GM23338 (cell line): ENCODE results near the gene ROS1. TPM values are rescaled to one million over a fixed set of nuclear protein-coding genes. Genes with fewer than 3 reads are reported as not detected.
A peak's percentile ranks its signal among the peaks of the same experiment; 100 is the strongest.

Source experiments
- ATAC-seq: fragments of 200-7000 bp; cut with Tn5 transposase; 3 replicates; pipeline ENCODE4 v1.9.1; 2020
- DNase-seq: peaks from one replicate; pipeline ENCODE4 v3.0.0-alpha.2; 2015; ENCODE audit warnings: low spot score
- H2AFZ ChIP-seq: fragments of 200-600 bp; sonication (generic); 2 replicates; pipeline ENCODE4 v1.8.0; 2016; ENCODE audit warnings: antibody characterized with exemption, mild to moderate bottlenecking, moderate library complexity
- H3F3A ChIP-seq: fragments of 200-600 bp; sonication (generic); replicated peaks from 2 replicates; pipeline ENCODE4 v1.8.0; 2017; ENCODE audit warnings: antibody characterized with exemption, mixed run types, low read depth
- H3K27ac ChIP-seq: fragments of 200-600 bp; sonication (generic); 2 replicates; pipeline ENCODE4 v1.6.1; 2016; ENCODE audit warnings: low read depth
- H3K27me3 ChIP-seq: fragments of 200-600 bp; sonication (generic); 2 replicates; pipeline ENCODE4 v1.8.0; 2016; ENCODE audit warnings: mild to moderate bottlenecking, mixed run types, moderate library complexity; ENCODE audit not compliant: insufficient read depth
- H3K36me3 ChIP-seq: fragments of 200-600 bp; sonication (generic); 2 replicates; pipeline ENCODE4 v1.8.0; 2016; ENCODE audit warnings: mild to moderate bottlenecking; ENCODE audit not compliant: insufficient read depth
- H3K4me1 ChIP-seq: fragments of 200-600 bp; sonication (generic); 2 replicates; pipeline ENCODE4 v1.8.0; 2016; ENCODE audit warnings: mild to moderate bottlenecking, moderate library complexity; ENCODE audit not compliant: insufficient read depth
- H3K4me2 ChIP-seq: fragments of 200-600 bp; sonication (generic); 2 replicates; pipeline ENCODE4 v1.7.1; 2017; ENCODE audit warnings: mixed run types
- H3K4me3 ChIP-seq: fragments of 200-600 bp; sonication (generic); 2 replicates; pipeline ENCODE4 v1.6.1; 2016; ENCODE audit warnings: mixed run types
- H3K79me2 ChIP-seq: fragments of 200-600 bp; sonication (generic); replicated peaks from 2 replicates; pipeline ENCODE4 v1.8.0; 2017; ENCODE audit warnings: mild to moderate bottlenecking; ENCODE audit not compliant: insufficient read depth
- H3K9me2 ChIP-seq: fragments of 200-600 bp; sonication (generic); 2 replicates; pipeline ENCODE4 v1.8.0; 2017; ENCODE audit not compliant: insufficient read depth
- H4K20me1 ChIP-seq: fragments of 200-600 bp; sonication (generic); replicated peaks from 2 replicates; pipeline ENCODE4 v1.8.0; 2017; ENCODE audit warnings: mild to moderate bottlenecking; ENCODE audit not compliant: insufficient read depth
- H3K27ac Mint-ChIP-seq: 2 replicates; pipeline ENCODE4 v1.8.0; 2020; ENCODE audit warnings: inconsistent platforms, mild to moderate bottlenecking, moderate library complexity, mixed read lengths
- H3K27me3 Mint-ChIP-seq: 3 replicates; pipeline ENCODE4 v1.8.0; 2022; ENCODE audit warnings: low read depth, mild to moderate bottlenecking, moderate library complexity, mixed read lengths, inconsistent platforms; ENCODE audit not compliant: insufficient read depth, poor library complexity
- H3K36me3 Mint-ChIP-seq: 3 replicates; pipeline ENCODE4 v1.8.0; 2021; ENCODE audit warnings: low read depth, mild to moderate bottlenecking, inconsistent platforms, moderate library complexity, mixed read lengths
- H3K4me1 Mint-ChIP-seq: 3 replicates; pipeline ENCODE4 v1.8.0; 2020; ENCODE audit warnings: mild to moderate bottlenecking, inconsistent platforms, mixed read lengths
- H3K4me3 Mint-ChIP-seq: 3 replicates; pipeline ENCODE4 v1.8.0; 2021; ENCODE audit warnings: moderate library complexity, mild to moderate bottlenecking, inconsistent platforms, mixed read lengths
- H3K9me3 Mint-ChIP-seq: 3 replicates; pipeline ENCODE4 v1.8.0; 2020; ENCODE audit warnings: moderate library complexity, mild to moderate bottlenecking, inconsistent platforms, mixed read lengths
- CREB1 ChIP-seq: fragments of 250-450 bp; sonication (Bioruptor Pico); IDR thresholded peaks from 2 replicates; pipeline ENCODE4 v1.5.0; 2020; ENCODE audit warnings: low read depth, mild to moderate bottlenecking, moderate library complexity
- CTCF ChIP-seq, 2 experiments: fragments of 200-600 bp in 1 of 2; sonication (generic) in 1 of 2; conservative IDR thresholded peaks; 2 replicates each; pipeline versions ENCODE4 v1.5.1 to v1.6.1; 2016 to 2017; ENCODE audit warnings: antibody characterized with exemption in 2 of 2, low read depth in 2 of 2, mild to moderate bottlenecking in 2 of 2, moderate library complexity in 1 of 2
- ETS1 ChIP-seq: IDR thresholded peaks from 2 replicates; pipeline ENCODE4 v1.6.1; 2016; ENCODE audit warnings: antibody characterized with exemption
- EZH2 ChIP-seq: fragments of 200-600 bp; sonication (generic); IDR thresholded peaks from one replicate; pipeline ENCODE4 v1.8.0; 2017; ENCODE audit warnings: antibody characterized with exemption, mild to moderate bottlenecking, low read depth; ENCODE audit not compliant: unreplicated experiment
- EZH2phosphoT487 ChIP-seq: fragments of 200-600 bp; sonication (generic); IDR thresholded peaks from one replicate; pipeline ENCODE4 v1.8.1; 2018; ENCODE audit warnings: antibody characterized with exemption; ENCODE audit not compliant: unreplicated experiment
- JUNB ChIP-seq: IDR thresholded peaks from one replicate; pipeline ENCODE4 v1.6.1; 2016; ENCODE audit warnings: antibody characterized with exemption; ENCODE audit not compliant: unreplicated experiment
- NANOG ChIP-seq: IDR thresholded peaks from 2 replicates; pipeline ENCODE4 v1.6.1; 2016; ENCODE audit warnings: antibody characterized with exemption, borderline replicate concordance
- POLR2AphosphoS5 ChIP-seq: IDR thresholded peaks from 2 replicates; pipeline ENCODE4 v1.6.1; 2016; ENCODE audit warnings: antibody characterized with exemption, low read depth
- REST ChIP-seq: IDR thresholded peaks from one replicate; pipeline ENCODE4 v1.6.1; 2018; ENCODE audit warnings: antibody characterized with exemption; ENCODE audit not compliant: unreplicated experiment
- STAT1 ChIP-seq: IDR thresholded peaks from one replicate; pipeline ENCODE4 v1.6.1; 2016; ENCODE audit warnings: antibody characterized with exemption; ENCODE audit not compliant: unreplicated experiment
- ZNF114 ChIP-seq: fragments of 250-450 bp; sonication (Bioruptor Pico); IDR thresholded peaks from 2 replicates; pipeline ENCODE4 v1.5.0; 2020; ENCODE audit warnings: mild to moderate bottlenecking, moderate library complexity
- ZNF331 ChIP-seq: fragments of 250-450 bp; sonication (Bioruptor Pico); IDR thresholded peaks from 2 replicates; pipeline ENCODE4 v1.5.0; 2020; ENCODE audit warnings: low read depth, mild to moderate bottlenecking, moderate library complexity
- polyA plus RNA-seq: library from polyadenylated mRNA; unstranded; fragments of >200 nt; fragmentation: Nextera tagmentation; extraction: Ambion mirVana; gene quantifications from 2 replicates; pipeline ENCODE4 v1.2.1, GENCODE V29; 2016
- total RNA-seq: library from RNA; depleted of rRNA; stranded (reverse); fragments of >200 nt; shearing (Covaris generic); gene quantifications from 2 replicates; pipeline ENCODE4 v1.2.3, GENCODE V29; 2014

ROS1 gene
- total and polyA plus RNA-seq, 2 experiments from 2014 or later, result not detected

GRCh38 chr6:117280922-117281321 is 144.8 kb downstream of the ROS1 start:
- Histone ChIP-seq H3K79me2 (no peaks in the 10 kb centered on the region), H3K27ac (no peak overlapping the region), H3K36me3 (no peaks in the 10 kb centered on the region), H3K4me1 (no peaks in the 10 kb centered on the region), H3K9me2 (no peaks in the 10 kb centered on the region), H2AFZ (no peak overlapping the region), H3K27me3 (no peaks in the 10 kb centered on the region), H4K20me1 (no peaks in the 10 kb centered on the region), H3K4me3 (no peak overlapping the region), H3F3A (no peaks in the 10 kb centered on the region), H3K4me2 (no peak overlapping the region)
- ATAC-seq (peak; percentile 64), DNase-seq (peak; percentile 54)
- H3K27me3 Mint-ChIP-seq, result peaks cover 1% of the 10 kb centered on the region
- H3K9me3 Mint-ChIP-seq, result no peaks in the 10 kb centered on the region
- H3K4me3 Mint-ChIP-seq, result no peak overlapping the region
- no peak overlapping the region for H3K27ac Mint-ChIP-seq
- H3K4me1 Mint-ChIP-seq, result no peaks in the 10 kb centered on the region
- H3K36me3 Mint-ChIP-seq, result no peaks in the 10 kb centered on the region
- peak; percentile 63 to 66 for TF ChIP-seq CTCF (conservative IDR thresholded peaks at IDR 0.05; ENCODE audit: low read depth in 2 of 2)
- TF ChIP-seq ZNF114 (CRISPR knock-in tag), result no peak
- TF ChIP-seq NANOG, result no peak

- no peak overlapping the region for H3K4me3 Mint-ChIP-seq
- no peak overlapping the region for H3K27ac ChIP-seq
- DNase-seq (no peak), ATAC-seq (no peak)
- H3F3A ChIP-seq, result no peaks in the 10 kb centered on the region
- H3K4me1 ChIP-seq, result peaks cover 6% of the 10 kb centered on the region; the same call in 1 of the 2 replicates
- H4K20me1 ChIP-seq, result no peaks in the 10 kb centered on the region
- H3K9me3 Mint-ChIP-seq, result no peaks in the 10 kb centered on the region
- H3K27ac Mint-ChIP-seq, result no peak overlapping the region
- H3K27me3 ChIP-seq, result peaks cover 41% of the 10 kb centered on the region
- no peak overlapping the region for H2AFZ ChIP-seq
- H3K4me2 ChIP-seq, result no peak overlapping the region
- no peaks in the 10 kb centered on the region for H3K79me2 ChIP-seq
- H3K4me1 Mint-ChIP-seq, result peaks cover 9% of the 10 kb centered on the region
- no peaks in the 10 kb centered on the region for H3K9me2 ChIP-seq
- H3K4me3 ChIP-seq, result no peak overlapping the region
- H3K27me3 Mint-ChIP-seq, result peaks cover 20% of the 10 kb centered on the region
- no peaks in the 10 kb centered on the region for H3K36me3 Mint-ChIP-seq
- no peaks in the 10 kb centered on the region for H3K36me3 ChIP-seq
- TF ChIP-seq ZNF114 (CRISPR knock-in tag) (no peak), EZH2 (no peak), CTCF (conservative IDR thresholded peaks at IDR 0.05; ENCODE audit: low read depth in 2 of 2) (no peak), JUNB (no peak), ETS1 (no peak), REST (no peak), EZH2phosphoT487 (no peak), NANOG (no peak), STAT1 (no peak), CREB1 (CRISPR knock-in tag) (no peak), POLR2AphosphoS5 (no peak), ZNF331 (CRISPR knock-in tag) (no peak)
These were observed 148.9 kb downstream of the ROS1 start for GRCh38 chr6:117276778-117277316.
